GM12892 (cell line): ENCODE measurements around the gene IFNL3.

Source experiments
- POLR2A ChIP-seq: IDR thresholded peaks from 2 replicates; pipeline ENCODE4 v1.6.1; 2011; ENCODE audit warnings: low read depth, low read length, control low read depth
- TAF1 ChIP-seq: IDR thresholded peaks from 2 replicates; pipeline ENCODE4 v1.6.1; 2011; ENCODE audit warnings: low read depth, mild to moderate bottlenecking, control low read depth, low read length, borderline replicate concordance

DNA sequence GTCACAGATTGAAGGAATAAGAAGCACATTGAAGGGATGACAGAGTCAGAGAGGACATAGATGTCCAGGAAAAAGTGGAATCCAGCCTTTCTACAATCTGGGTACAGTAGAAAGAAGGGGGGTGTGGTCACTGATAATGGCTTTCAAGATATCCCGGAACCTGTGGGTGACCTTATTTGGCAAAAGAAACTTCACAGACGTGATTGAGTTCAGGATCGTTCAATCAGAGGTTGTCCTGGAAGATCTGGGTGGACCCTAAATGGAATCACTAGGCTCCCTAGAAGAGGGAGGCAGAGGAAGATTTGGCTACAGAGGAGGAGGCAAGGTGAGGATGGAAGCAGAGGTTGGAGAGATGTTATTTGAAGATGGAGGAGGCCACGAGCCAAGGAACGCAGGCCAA lies 27.7 kb downstream of the IFNL3 start:
- TF ChIP-seq TAF1 = no peak
- no peak for TF ChIP-seq POLR2A
